Hematopoietic multipotent progenitor cell treated with erythropoietin and hydrocortisone succinate and interleukin-3 and kit ligand, for 4 days (in vitro differentiated cells): ENCODE data around the gene KRT17.

ENCODE experiments used
- DNase-seq: peaks from one replicate; pipeline ENCODE4 v3.0.0-alpha.2; 2015

KRT17 gene

DNA sequence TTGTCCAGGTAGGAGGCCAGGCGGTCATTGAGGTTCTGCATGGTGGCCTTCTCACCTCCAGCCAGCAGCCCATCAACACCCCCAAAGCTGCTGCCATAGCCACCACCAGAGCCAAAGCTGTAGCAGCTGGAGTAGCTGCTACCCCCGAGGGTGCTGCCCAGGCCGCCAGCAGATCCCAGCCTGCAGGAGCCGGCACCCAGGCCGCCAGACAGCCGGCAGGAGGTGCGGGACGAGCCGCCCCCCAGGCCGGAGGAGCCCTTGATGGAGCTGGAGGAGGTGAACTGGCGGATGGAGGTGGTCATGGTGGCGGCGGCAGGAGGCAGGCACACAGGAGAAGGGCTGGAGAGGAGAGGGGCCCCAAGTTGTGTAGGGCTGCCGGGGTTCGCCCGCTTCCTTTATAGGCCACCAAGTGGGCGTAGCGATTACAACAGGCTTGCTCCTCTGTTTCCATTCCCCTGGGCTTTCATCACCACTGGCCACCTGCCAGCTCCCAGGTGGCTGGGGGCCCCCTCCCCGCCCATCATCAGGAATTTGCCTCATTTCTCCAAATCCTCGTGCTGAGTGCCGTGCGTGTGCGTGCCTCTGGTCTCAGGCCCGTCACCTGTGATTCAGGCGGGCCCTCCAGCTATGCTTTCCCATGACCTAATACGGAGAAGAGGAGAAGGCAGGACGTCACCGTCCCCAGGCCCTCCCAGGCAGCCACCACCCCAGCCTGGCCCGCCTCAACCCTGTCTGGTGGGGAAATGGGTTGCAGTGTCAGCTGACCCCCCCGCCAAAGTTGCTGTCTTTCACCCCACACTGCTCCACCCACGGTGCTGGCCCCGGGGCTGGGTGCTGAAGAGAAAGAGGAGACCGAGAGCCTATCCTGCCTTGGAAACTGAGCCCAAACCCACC is at the start of gene KRT17:
TSS of gene KRT17 (minus strand) at position 368 of the 894 bp plus-strand sequence. CDS start at position 302, 66 bp downstream.
- DNase-seq, result no peak

DNA sequence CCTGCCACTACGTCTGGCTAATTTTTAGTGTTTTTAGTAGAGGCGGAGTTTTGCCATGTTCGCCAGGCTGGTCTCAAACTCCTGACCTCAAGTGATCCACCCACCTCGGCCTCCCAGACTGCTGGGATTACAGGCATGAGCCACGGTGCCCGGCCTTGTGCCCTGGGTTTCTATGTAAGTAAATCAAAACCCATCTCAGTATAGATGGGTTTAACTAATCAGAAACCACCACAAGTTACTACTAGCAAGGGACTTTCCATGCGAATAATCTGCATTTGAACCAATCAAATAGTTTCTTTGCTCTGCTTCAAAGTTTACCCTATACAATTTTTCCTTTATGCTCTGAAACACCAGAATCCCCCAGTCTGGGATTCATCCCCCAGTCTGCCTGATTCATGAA is 47.8 kb upstream of the KRT17 start:
- no peak for DNase-seq

DNA sequence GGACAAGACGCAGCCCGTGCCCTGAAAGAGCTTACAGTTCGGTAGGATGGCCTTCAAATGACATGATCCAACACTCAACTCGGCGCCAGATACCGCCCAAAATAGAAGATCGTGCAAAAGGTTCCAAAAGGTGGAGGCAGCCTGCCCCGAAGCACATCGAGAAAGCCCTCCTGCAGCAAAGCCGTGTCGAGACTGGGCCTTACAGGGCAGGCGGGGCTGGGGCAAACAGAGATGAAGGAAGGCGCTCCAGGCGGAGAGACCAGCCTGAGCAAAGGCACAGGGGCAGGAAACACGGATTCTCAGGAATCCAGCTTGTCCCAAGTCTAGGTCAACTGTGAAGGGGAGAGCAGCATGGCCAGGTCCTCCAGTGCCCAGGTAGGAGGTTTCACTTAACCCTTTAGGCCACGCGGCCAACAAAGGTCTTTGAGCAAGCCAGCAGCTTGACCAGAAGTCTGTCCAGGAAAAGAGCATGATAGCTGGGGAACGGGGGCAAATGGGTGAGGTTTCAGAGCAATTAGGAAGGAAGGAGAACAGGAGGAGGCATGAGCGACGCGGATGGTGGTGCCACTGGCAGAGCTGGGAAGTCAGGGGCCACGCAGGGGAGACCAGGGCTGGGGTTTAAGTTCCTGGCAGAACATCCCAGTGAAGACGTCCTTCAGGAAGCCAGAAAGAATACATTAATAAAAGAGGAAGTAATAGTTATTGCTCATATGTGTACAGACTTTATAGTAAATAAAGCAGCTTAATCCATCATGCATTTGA is 43.1 kb upstream of the KRT17 start:
- peak; percentile 42 for DNase-seq

DNA sequence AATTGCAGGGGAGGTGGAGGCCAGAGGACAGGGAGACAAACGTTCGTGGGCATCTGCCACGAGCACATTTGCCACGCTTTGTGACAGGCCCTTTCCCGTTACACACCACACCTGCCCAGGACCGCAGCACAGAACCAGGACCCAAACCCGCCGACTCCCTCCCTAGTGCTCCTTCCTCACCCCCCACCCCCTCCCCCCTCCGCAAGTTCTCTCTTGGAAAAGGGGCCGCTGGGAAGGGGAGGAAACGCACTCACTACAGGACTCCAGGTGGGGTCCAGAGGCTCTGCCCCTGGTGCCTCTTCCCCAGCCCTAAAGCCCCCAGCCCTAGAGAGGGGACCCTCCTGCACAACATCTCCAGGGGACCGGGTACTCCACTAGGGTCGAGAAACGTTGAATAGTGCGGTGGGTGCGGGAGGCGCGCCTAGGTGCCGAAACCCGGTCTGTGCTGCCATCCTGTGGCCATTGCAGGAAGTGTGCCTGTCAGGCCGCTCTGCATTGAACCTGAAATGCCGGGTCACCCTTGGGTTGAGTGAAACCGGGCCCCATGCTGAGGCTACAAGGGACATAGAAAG is 42.4 kb upstream of the KRT17 start:
- peak; percentile 93 for DNase-seq

DNA sequence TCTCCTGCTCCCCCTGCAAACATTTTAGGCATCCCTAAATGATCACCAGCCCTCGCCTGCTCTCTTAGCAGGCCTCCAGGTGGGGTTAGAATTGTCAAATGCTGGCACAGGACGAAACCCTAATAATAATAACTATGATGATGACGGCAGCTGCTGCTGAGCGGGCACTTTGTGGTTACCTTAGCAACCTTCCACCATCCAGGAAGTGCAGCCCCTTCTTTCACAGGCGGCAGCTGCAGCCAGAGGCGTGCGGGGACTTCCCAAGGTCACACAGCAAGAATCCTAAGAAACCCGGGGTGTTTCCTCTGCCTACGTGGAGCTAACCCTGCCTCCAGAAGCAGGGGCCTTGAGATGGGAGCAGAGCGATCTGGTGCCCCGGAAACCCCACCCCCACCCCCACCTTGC is 41.9 kb upstream of the KRT17 start:
- peak; percentile 67 for DNase-seq

DNA sequence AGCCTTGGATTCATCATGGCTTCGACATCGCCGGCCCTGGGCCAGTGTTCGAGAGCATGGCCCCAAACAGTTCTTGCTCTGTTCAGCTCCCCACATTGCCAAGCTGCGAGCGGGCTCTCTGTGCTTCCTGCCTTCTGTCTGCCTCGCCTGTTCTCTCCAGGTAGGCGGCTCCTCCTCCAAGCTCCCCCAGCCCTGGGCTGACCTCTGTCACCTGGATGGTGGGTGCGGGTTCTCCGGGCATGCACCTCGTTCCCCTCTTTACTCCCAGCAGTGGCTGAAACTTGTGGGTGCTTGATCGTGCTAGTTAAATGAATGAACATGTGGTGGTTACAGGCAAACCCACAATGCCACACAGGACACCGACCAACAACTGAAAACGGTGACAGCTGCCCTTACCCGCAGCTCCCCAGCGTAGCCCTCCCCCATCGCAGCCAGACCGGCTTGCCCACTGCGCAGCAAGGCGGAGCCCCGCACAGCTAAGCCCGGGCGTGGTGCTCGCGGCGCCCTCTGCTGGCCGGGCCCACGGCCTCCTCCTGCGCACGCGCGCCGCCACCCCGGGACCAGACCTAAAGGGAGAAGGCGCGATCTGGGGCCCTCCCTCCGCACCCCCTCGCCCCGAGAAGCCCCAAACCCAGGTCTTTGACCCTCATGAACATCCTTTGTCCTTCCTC is 41.3 kb upstream of the KRT17 start:
- DNase-seq, result peak; percentile 94

DNA sequence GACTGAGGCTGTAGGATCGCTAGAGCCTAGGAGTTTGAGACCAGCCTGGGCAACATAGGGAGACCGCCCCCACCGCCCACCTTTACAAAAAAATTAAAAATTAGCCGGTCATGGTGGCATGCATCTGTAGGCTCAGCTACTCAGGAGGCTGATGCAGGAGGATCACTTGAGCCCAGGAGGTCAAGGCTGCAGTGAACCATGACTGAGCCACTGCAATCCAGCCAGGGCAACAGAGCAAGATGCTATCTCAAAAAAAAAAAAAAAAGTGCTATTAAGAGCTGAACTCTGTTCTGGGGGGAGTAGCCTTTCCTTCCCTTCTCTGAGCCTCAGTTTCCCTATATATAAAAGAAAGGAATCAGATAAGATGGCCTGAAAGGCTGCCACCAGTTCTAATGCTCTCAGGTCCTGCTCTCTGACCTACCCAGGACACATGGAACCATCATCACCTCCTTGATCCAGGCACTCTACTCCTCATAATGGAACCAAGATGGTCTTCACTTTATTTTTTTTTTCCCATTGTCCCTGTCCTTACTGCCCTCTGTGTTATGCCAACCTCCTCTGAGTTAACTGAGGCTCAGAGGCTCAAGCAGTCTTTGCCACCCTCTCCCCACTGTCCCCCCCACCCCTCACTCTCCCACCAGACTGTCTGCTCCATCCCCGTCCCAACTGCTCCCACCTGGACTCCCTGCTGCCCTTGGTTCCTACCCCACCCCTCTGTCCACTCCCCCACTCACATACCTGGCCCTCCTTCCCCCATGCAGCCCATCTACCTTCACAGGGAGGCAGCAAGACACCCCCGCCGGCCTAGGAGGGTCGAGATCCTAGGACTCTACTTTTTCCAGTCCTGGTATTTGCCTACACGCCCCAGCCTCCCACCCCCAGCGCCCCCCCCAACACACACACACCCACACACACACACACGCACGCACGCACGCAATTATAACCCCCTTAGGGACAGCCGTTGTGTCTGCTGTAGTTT is 40.5 kb upstream of the KRT17 start:
- DNase-seq, result no peak

DNA sequence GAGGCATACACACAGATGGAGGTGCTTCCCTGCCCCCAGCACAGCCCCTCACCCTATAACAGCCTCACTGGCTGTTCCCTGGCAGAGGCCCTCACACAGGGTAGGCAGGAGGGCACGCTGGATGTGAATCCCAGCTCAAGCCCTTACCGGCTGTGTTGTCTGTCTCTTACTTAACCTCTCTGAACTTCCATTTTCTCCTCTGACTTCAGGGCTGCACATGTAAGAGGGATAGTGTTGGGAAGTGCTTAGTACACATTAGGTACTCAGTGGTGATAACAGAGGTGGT is 39.7 kb upstream of the KRT17 start:
- DNase-seq, result no peak

DNA sequence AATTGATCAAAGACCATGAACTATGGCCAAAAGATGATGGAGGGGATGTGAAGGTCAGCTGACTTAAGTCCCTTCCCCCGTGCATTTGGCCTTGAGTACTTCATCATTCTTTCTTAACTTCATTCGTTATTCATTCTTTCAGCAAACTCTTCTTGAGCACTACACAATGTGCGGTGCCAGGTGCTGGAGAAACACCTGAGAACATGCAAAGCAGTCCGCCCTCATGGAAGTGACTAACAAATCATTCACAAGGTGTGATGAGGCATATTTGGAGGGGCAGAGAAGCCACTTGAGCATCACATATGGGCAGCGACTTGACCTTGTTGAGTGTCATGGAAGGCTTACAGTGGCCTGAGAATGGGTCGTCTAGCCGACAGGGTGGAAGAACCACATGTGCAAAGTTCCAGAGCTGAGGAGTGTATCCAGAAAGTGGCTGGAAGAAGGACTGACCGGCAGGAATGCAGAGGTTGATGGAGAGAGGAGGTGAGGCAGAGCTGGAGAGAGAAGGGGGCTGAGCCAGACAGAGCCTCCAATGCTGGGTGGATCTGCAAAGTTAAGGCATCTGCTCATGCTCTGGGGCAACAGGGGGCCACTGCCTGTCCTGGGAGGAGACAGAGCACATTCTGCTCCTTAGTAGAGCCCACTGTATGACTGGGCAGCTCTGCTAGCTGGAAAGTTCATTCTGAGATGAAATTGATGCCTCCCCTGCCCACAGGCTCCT is 39.2 kb upstream of the KRT17 start:
- no peak for DNase-seq

DNA sequence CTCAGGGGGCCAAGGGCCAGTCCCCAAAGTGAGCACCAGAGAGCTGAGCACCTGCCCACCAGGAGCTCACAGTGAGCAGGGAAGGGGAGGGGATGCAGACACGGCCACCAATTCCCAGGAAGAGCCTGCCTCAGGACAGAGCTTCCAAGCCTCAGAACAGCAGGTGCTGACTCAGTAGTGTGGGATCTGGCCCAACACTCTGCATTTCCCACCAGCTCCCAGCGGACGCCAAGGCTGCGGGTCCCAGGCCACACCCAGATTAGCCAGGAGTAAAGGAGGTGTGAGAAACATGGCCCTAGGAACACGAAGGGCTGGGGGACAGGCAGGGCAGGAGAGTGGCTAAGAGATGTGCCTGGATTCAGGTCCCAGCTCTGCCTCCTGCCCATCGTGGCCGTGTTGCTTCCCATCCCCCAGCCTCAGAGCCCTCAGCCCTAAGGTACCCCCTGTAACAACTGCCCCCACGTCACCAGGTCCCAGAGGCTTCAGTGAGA is 35.9 kb upstream of the KRT17 start:
- DNase-seq, result no peak

DNA sequence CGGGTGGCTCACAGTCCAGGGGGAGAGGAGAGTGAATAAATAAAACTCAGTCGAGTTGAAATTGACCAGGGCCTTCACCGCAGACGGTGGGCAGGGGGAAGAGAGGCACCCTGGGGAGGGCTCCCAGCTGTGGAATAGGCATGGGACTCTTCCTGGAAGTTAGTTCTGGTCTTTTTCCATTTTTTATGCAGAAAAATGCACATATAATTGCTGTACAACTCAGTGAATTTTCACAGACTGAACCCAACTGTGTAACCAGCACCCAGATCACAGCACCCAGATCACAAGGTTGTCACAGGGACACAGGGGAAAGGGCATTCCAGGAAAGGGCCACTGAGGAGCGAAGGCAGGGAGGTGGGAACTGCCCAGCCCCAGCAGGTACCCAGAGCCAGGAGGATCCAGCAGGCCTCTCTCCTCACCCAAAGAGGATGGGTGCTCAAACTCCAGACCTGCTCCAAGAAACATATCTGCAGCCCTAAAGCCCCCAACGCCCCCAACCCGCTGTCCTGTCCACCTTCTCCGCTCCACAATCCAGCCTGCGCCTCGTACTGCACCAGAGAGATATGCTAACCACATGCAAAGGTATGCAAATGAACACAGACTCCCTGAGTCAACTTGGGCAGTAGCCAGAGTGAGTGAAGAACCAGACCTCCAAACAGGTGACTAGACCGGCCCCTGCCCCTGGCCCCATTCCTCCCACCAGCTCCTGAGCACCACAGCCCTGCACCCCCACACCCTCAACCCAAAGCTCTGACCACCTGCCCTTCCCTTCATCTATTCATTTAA is 35.2 kb upstream of the KRT17 start:
- no peak for DNase-seq

DNA sequence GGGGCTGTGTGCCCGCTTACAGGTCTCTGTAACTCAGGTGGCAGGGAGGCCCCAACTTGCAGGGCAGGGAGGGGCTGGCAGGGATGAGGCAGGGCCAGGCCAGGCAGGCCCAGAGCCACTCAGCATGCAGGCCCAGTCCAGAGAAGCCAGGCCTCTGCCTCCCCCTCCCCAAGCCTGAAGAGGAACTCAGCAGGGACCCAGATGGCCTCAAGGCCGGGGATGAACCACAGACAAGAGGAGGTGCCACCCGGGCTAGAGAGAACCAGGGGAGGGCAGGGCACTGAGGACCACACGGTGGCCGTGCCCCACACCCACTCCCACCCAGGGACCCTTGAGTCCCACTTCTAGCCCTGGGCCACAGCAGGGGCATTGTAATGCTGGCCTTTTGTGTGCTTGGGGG is 34.5 kb upstream of the KRT17 start:
- peak; percentile 22 for DNase-seq

DNA sequence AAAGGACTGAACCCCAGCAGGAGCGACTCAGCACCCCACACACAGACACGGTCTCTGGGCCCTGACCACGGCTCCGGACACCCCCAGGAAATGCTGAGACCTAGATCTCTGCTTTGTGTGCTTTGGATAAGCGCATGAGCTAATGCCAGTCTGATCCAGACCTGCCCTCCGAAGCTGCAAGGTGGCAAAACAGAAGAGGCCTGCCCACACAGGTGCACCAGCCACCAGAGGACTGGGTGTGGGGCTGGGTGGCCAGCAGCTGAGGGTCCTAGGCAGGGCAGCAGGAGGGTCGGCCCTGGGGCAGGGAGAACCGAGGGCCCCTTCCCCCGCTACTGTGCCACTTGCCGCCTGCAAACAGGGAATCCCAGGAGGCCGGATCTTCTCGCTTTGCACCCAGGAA is 33.6 kb upstream of the KRT17 start:
- no peak for DNase-seq

DNA sequence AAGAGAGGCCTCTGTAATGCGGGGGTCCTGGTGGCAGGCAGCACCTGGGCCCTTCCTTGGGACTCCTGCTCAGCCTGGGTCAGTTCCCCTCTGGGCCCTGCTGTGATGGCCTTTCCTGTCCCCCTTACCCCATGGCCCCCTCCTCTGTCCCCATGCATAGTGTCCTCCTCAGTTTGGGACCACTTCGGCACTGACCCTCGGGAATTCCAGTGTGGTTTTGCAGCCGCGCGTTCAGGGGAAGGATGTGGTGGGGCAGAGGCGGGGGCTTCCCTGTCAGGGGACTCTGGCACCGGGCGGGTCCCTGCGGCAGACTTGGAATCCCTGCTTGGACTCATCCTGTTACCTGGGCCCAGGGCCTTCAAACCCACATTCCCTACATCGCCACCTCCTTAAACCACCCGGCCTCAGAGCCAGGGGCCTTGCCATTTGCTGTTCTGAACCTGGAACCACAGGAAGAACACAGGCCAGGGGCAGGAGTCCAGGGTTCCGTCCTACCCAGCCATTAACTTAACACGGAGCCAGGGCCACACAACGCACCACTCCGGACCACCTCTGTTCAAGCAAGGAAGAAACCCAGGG is 32.9 kb upstream of the KRT17 start:
- no peak for DNase-seq

DNA sequence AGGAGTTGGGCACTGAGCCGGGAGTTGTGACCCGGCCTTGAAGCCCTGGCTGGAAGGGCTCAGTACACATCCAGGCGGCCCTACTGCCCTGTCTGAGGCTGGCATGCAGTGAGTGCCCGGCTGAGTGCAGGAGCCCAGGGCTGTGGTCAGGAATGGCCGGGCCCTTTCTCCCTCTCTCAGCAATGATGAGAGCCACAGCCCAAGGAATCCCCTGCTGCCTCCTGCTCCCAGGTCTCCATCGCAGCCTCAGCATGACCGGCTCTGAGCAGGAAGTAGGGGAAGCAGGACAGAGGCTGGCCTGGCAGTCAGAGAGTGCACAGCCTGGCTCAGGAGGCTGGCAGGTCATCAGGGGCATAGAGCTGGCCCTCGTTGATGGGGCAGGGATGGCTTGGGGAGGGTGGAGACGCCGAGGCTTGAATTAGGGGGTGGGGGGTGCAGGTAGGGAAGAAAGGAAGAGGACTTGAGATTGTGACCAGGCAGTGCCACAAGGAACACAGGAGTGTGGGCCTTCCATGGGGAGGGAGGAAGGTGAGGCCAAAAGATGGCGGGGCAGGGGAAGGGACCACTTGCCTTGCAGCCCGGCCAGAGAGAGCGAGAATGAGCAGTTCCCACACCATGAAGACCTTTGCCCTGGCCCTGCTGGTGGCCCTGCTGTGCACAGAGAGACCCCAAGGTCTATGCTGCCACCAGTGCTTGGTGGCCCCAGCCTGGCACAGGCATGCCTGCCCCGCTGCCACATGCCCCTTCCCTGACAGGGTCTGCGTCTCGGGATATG is 32.1 kb upstream of the KRT17 start:
- no peak for DNase-seq

DNA sequence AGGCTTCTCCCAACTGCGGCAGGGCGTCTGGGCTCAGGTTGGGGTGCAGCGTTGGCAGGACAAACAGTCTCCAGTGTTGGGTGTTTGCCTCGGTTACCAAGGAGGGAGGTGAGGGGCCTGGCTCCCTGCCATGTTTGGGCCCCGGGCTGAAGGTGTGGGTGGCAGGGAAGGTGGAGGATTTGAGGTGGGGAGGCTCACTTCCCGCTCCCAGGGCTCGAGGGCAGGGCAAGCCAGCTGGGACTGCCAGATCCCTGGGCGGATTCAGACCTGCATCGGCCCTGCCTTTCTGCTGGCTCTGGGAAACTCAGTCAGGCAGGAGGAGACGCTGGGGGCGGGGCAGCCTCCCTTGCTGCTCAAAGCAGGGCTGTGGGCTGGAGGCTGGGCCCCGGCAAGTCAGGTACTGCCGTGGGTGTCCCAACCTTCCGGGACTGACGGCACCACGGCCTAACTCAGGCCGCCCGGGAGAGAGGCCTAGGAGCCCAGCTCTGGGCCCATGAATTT is 31.3 kb upstream of the KRT17 start:
- no peak for DNase-seq

DNA sequence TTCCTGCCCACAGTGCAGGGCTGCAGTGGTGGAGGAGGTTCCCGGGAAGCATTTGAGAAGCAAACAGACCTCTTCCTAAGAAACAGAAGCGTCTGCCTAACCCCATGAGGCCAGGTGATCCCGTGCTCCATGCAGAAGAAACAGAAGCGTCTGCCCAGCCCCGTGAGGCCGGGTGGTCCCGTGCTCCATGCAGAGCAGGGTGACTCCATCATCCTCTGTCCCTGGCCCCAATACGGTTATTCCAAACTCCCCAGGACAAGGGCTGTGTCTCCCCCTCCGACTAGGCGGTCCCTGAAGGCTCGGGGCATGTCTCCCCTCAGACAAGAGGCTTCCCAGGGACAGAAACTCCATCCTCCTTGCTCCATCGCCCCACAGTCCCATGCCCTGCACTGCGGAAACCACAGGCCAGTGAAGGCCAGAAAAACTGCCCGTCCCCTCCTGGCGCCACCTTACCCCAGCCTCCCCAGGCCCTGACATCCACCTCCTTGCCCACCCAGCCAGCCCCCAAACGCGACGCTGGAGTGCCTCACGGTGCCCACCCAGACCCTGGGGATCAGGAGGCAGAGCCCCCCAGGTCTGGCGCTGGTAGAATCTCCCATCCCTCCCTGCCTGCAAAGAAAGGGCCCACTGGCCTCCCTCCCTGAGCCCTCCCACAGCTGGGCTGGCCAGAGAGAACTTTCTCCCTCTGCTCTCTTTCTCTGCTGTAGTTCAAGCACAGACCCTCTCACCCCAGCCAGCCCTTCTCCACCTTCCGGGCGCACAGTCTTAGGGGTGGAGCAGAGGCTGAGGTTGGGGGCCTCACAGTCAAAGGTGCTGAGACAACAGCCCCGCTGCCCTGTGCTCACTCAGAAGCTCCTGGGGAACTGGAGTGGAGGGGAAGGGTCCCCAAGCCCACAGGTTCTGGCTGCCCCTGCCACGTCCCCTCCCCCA is 30.6 kb upstream of the KRT17 start:
- DNase-seq, result no peak
